ENCODE results near the gene AHDC1. TPM values are rescaled to one million over a fixed set of nuclear protein-coding genes. Genes with fewer than 3 reads are reported as not detected.
A peak's percentile ranks its signal among the peaks of the same experiment; 100 is the strongest.

AHDC1 gene
- total RNA-seq, 1 experiment from 2014 or later, result 49.0 TPM

DNA sequence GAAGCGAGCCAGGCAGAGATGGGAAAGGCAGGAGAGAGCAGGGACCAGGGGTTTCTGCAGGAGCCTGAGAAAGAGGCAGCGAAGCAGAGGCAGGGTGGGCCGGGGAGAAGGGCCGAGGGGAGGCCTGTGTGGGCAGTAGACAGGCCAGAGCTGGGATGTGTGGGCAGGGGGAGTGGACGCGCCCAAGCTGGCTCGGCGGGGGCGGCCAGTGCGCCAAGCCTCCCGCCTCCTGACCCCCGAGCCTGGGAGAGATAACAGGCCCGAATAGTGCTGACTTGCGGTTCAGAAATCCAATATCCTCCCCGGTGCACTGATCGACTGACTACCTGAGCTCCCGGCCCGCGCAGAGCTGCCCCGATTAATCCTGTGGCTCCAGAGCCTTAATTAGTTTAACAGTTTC is 41.9 kb downstream of the AHDC1 start (continued):
- TF ChIP-seq, protein P1, sequence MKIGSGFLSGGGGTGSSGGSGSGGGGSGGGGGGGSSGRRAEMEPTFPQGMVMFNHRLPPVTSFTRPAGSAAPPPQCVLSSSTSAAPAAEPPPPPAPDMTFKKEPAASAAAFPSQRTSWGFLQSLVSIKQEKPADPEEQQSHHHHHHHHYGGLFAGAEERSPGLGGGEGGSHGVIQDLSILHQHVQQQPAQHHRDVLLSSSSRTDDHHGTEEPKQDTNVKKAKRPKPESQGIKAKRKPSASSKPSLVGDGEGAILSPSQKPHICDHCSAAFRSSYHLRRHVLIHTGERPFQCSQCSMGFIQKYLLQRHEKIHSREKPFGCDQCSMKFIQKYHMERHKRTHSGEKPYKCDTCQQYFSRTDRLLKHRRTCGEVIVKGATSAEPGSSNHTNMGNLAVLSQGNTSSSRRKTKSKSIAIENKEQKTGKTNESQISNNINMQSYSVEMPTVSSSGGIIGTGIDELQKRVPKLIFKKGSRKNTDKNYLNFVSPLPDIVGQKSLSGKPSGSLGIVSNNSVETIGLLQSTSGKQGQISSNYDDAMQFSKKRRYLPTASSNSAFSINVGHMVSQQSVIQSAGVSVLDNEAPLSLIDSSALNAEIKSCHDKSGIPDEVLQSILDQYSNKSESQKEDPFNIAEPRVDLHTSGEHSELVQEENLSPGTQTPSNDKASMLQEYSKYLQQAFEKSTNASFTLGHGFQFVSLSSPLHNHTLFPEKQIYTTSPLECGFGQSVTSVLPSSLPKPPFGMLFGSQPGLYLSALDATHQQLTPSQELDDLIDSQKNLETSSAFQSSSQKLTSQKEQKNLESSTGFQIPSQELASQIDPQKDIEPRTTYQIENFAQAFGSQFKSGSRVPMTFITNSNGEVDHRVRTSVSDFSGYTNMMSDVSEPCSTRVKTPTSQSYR (CRISPR knock-in tag; IDR thresholded peaks at IDR 0.05), result no peak
- no peak for TF ChIP-seq ZNF263 (CRISPR knock-in tag; IDR thresholded peaks at IDR 0.05; ENCODE audit: low read depth)

DNA sequence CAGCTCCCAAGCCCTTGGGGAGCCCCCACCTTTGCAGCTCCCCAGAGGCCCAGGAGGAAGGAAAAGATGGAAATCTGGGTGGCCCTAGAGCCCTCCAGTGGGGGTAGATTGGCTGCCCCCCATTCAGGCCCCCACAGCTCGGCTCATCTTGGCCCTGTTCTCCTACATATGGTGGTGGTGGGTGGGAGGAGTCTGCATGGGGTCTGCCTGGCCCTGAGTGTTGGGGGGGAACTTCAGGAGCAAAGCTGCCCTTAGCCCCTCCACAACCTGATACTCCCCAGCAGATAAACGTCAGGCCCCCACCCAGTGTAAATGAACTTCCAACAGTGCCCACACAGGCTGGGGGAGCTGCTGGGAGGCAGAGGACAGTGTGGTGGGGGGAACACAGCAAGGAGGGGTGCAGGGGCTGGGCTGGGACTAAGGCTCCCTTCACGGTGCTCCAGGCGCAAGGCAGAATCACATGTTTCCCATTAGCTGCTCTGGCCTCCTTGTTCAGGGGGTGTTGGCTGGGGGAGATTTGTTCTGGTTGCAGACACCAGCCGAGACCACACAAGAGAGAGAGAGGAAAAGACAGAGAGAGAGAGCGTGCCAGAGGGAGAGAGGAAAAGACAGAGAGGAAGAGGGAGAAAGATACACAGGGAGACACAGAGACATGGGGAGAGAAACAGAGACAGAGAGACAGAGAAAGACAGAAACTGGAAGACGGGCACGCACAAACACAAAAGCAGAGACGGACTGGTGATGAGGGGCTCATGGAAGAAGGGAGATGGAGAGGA is 42.6 kb downstream of the AHDC1 start:
- no peak overlapping the region for H3K4me3 Mint-ChIP-seq

More for the DNA sequence above, 42.6 kb downstream of the AHDC1 start:
- Mint-ChIP-seq H3K27ac (peak overlapping the region; percentile 89), H3K9me3 (no peaks in the 10 kb centered on the region), H3K27me3 (ENCODE audit: low read depth) (no peaks in the 10 kb centered on the region), H3K36me3 (no peaks in the 10 kb centered on the region), H3K4me1 (peaks cover 87% of the 10 kb centered on the region)
- ChIA-PET CTCF (interaction anchor here (1.0 to 11.6 kb wide), 8 partner anchors 9 to 108 kb away, joined by 3 to 489 read pairs (median 5); no protein-coding TSS in a partner anchor), POLR2A (no interaction called here)
- ATAC-seq, result no peak
- no peak for DNase-seq (ENCODE audit: low spot score)
- TF ChIP-seq, protein P2, sequence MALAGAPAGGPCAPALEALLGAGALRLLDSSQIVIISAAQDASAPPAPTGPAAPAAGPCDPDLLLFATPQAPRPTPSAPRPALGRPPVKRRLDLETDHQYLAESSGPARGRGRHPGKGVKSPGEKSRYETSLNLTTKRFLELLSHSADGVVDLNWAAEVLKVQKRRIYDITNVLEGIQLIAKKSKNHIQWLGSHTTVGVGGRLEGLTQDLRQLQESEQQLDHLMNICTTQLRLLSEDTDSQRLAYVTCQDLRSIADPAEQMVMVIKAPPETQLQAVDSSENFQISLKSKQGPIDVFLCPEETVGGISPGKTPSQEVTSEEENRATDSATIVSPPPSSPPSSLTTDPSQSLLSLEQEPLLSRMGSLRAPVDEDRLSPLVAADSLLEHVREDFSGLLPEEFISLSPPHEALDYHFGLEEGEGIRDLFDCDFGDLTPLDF (CRISPR knock-in tag; IDR thresholded peaks at IDR 0.05), result no peak
- no peak for TF ChIP-seq CBFB (CRISPR knock-in tag; IDR thresholded peaks at IDR 0.05; ENCODE audit: low read depth)
- TF ChIP-seq, protein P3, sequence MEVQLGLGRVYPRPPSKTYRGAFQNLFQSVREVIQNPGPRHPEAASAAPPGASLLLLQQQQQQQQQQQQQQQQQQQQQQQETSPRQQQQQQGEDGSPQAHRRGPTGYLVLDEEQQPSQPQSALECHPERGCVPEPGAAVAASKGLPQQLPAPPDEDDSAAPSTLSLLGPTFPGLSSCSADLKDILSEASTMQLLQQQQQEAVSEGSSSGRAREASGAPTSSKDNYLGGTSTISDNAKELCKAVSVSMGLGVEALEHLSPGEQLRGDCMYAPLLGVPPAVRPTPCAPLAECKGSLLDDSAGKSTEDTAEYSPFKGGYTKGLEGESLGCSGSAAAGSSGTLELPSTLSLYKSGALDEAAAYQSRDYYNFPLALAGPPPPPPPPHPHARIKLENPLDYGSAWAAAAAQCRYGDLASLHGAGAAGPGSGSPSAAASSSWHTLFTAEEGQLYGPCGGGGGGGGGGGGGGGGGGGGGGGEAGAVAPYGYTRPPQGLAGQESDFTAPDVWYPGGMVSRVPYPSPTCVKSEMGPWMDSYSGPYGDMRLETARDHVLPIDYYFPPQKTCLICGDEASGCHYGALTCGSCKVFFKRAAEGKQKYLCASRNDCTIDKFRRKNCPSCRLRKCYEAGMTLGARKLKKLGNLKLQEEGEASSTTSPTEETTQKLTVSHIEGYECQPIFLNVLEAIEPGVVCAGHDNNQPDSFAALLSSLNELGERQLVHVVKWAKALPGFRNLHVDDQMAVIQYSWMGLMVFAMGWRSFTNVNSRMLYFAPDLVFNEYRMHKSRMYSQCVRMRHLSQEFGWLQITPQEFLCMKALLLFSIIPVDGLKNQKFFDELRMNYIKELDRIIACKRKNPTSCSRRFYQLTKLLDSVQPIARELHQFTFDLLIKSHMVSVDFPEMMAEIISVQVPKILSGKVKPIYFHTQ (CRISPR knock-in tag; IDR thresholded peaks at IDR 0.05), result no peak
- no peak for TF ChIP-seq KAT7 (CRISPR knock-in tag; IDR thresholded peaks at IDR 0.05; ENCODE audit: borderline replicate concordance)
- TF ChIP-seq, protein P4, sequence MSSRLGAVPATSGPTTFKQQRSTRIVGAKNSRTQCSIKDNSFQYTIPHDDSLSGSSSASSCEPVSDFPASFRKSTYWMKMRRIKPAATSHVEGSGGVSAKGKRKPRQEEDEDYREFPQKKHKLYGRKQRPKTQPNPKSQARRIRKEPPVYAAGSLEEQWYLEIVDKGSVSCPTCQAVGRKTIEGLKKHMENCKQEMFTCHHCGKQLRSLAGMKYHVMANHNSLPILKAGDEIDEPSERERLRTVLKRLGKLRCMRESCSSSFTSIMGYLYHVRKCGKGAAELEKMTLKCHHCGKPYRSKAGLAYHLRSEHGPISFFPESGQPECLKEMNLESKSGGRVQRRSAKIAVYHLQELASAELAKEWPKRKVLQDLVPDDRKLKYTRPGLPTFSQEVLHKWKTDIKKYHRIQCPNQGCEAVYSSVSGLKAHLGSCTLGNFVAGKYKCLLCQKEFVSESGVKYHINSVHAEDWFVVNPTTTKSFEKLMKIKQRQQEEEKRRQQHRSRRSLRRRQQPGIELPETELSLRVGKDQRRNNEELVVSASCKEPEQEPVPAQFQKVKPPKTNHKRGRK (CRISPR knock-in tag; IDR thresholded peaks at IDR 0.05; ENCODE audit: borderline replicate concordance), result no peak
- TF ChIP-seq, protein P5, sequence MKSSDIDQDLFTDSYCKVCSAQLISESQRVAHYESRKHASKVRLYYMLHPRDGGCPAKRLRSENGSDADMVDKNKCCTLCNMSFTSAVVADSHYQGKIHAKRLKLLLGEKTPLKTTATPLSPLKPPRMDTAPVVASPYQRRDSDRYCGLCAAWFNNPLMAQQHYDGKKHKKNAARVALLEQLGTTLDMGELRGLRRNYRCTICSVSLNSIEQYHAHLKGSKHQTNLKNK (CRISPR knock-in tag; IDR thresholded peaks at IDR 0.05), result no peak
- TF ChIP-seq, protein P6, sequence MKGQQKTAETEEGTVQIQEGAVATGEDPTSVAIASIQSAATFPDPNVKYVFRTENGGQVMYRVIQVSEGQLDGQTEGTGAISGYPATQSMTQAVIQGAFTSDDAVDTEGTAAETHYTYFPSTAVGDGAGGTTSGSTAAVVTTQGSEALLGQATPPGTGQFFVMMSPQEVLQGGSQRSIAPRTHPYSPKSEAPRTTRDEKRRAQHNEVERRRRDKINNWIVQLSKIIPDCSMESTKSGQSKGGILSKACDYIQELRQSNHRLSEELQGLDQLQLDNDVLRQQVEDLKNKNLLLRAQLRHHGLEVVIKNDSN (CRISPR knock-in tag; IDR thresholded peaks at IDR 0.05), result no peak
- no peak for TF ChIP-seq ETV6 (CRISPR knock-in tag; IDR thresholded peaks at IDR 0.05)
- no peak for TF ChIP-seq FOXJ3 (CRISPR knock-in tag; IDR thresholded peaks at IDR 0.05; ENCODE audit: borderline replicate concordance)
- TF ChIP-seq ZNF416 (CRISPR knock-in tag; IDR thresholded peaks at IDR 0.05), result no peak
- TF ChIP-seq, protein P7, sequence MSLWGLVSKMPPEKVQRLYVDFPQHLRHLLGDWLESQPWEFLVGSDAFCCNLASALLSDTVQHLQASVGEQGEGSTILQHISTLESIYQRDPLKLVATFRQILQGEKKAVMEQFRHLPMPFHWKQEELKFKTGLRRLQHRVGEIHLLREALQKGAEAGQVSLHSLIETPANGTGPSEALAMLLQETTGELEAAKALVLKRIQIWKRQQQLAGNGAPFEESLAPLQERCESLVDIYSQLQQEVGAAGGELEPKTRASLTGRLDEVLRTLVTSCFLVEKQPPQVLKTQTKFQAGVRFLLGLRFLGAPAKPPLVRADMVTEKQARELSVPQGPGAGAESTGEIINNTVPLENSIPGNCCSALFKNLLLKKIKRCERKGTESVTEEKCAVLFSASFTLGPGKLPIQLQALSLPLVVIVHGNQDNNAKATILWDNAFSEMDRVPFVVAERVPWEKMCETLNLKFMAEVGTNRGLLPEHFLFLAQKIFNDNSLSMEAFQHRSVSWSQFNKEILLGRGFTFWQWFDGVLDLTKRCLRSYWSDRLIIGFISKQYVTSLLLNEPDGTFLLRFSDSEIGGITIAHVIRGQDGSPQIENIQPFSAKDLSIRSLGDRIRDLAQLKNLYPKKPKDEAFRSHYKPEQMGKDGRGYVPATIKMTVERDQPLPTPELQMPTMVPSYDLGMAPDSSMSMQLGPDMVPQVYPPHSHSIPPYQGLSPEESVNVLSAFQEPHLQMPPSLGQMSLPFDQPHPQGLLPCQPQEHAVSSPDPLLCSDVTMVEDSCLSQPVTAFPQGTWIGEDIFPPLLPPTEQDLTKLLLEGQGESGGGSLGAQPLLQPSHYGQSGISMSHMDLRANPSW (CRISPR knock-in tag; conservative IDR thresholded peaks at IDR 0.05; ENCODE audit: low read depth), result no peak
- TF ChIP-seq, protein P8, sequence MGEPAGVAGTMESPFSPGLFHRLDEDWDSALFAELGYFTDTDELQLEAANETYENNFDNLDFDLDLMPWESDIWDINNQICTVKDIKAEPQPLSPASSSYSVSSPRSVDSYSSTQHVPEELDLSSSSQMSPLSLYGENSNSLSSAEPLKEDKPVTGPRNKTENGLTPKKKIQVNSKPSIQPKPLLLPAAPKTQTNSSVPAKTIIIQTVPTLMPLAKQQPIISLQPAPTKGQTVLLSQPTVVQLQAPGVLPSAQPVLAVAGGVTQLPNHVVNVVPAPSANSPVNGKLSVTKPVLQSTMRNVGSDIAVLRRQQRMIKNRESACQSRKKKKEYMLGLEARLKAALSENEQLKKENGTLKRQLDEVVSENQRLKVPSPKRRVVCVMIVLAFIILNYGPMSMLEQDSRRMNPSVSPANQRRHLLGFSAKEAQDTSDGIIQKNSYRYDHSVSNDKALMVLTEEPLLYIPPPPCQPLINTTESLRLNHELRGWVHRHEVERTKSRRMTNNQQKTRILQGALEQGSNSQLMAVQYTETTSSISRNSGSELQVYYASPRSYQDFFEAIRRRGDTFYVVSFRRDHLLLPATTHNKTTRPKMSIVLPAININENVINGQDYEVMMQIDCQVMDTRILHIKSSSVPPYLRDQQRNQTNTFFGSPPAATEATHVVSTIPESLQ (CRISPR knock-in tag; IDR thresholded peaks at IDR 0.05), result no peak
- no peak for TF ChIP-seq SOX15 (CRISPR knock-in tag; IDR thresholded peaks at IDR 0.05)
- no peak for TF ChIP-seq ELF4 (CRISPR knock-in tag; IDR thresholded peaks at IDR 0.05; ENCODE audit: low read depth)
- no peak for TF ChIP-seq TEAD1 (CRISPR knock-in tag; IDR thresholded peaks at IDR 0.05)
- TF ChIP-seq, protein P9, sequence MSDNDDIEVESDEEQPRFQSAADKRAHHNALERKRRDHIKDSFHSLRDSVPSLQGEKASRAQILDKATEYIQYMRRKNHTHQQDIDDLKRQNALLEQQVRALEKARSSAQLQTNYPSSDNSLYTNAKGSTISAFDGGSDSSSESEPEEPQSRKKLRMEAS (CRISPR knock-in tag; IDR thresholded peaks at IDR 0.05), result no peak

Data from WTC11 (cell line).